SK-N-MC (cell line): Measurements from ENCODE around the gene TRIM29.

Experiments
- DNase-seq: peaks from one replicate; pipeline ENCODE4 v3.0.0-alpha.2; 2011; ENCODE audit warnings: low read depth, low spot score
- H3K27ac ChIP-seq: fragments of 200-600 bp; sonication (generic); 2 replicates; pipeline ENCODE4 v1.5.1; 2016; ENCODE audit warnings: mixed run types
- H3K36me3 ChIP-seq: fragments of 200-600 bp; sonication (generic); 2 replicates; pipeline ENCODE4 v1.6.1; 2017; ENCODE audit warnings: antibody characterized with exemption, low read length, mixed read lengths; ENCODE audit not compliant: insufficient read depth
- H3K4me3 ChIP-seq: fragments of 200-600 bp; sonication (generic); 2 replicates; pipeline ENCODE4 v1.5.1; 2016
- H3K9ac ChIP-seq: fragments of 200-600 bp; sonication (generic); 2 replicates; pipeline ENCODE4 v1.8.0; 2017; ENCODE audit warnings: mixed run types, mixed read lengths; ENCODE audit not compliant: insufficient read length
- H3K9me3 ChIP-seq: fragments of 200-600 bp; sonication (generic); 2 replicates; pipeline ENCODE4 v1.6.1; 2017; ENCODE audit warnings: low read depth, mild to moderate bottlenecking, antibody characterized with exemption, low read length, moderate library complexity, mixed read lengths
- EZH2 ChIP-seq: fragments of 200-600 bp; sonication (generic); IDR thresholded peaks from one replicate; pipeline ENCODE4 v1.6.1; 2017; ENCODE audit warnings: antibody characterized with exemption
- FOXP2 ChIP-seq: optimal IDR thresholded peaks from 2 replicates; pipeline ENCODE3; 2011; ENCODE audit warnings: mild to moderate bottlenecking, moderate library complexity; ENCODE audit not compliant: insufficient read depth; ENCODE audit errors: extremely low read length, control extremely low read depth
- POLR2AphosphoS5 ChIP-seq: IDR thresholded peaks from 2 replicates; pipeline ENCODE4 v1.6.1; 2012; ENCODE audit warnings: mild to moderate bottlenecking, low read depth, low read length, borderline replicate concordance

The TRIM29 gene

DNA sequence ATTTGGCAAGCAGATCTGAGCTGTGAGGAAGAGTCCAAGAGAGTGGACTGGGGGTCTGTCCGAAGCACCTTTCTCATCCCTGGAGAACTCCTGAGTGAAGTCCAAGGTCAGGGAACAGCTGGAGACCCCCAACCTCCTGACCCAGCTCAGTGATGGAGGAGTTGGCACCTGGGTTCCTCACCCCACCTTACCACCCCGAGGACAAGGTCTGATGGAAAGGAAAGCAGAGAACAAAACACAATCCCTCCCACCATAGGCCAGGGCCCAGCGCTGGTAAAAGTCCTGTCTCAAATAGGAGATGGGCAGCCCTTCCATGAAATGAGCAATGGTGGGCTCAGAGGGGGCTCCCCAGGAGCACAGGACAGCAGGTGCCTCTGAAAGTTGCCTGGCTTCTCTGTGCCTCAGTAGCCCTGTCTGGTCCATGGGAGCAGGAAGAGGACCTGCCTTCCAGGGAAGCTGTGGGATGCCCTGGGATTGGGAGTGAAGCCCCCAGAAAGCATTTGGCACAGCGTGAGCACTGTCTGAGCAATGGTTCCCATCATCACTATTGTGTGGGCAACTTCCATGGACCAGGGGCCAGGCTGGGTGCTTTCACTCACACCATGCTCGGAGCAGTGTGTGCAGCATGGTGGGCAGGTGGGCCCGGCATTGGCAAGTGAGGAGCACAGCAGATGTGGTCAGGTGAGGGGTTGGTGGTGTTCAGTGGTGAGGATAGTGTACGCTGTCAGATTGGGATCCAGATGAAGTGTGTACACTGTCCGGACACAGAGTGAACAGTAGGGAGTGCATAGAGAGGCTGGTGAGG, 7.5 kb downstream of the TRIM29 start:
- no peak overlapping the region for H3K4me3 ChIP-seq
- H3K9ac ChIP-seq: no peak overlapping the region
- no peak for TF ChIP-seq POLR2AphosphoS5
- TF ChIP-seq EZH2: no peak
- TF ChIP-seq FOXP2: no peak
- no peaks in the 10 kb centered on the region for H3K36me3 ChIP-seq
- no peak overlapping the region for H3K27ac ChIP-seq
- no peaks in the 10 kb centered on the region for H3K9me3 ChIP-seq
- no peak for DNase-seq

DNA sequence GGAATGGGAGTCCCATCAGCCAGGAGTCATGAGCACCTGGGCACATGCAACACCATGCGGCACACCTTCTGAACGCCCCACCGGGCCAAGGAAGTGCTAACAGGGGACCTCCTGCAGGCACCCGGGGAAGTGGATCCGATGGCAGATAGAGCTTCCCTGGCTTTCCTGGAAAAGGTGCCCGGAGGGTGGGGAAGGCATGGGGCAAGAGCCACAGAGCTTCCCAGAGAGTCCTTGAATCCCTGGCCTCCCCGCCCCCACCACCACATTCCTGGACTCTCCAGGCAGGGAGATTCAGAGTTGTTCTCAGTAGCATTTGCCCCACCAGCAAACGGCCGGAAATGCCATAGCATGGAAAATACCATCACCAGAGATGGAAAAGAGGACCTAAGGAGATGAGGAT, 8.3 kb downstream of the TRIM29 start:
- H3K9ac ChIP-seq: no peak overlapping the region
- no peak for DNase-seq
- no peak for TF ChIP-seq EZH2
- no peak for TF ChIP-seq POLR2AphosphoS5
- TF ChIP-seq FOXP2: no peak
- H3K9me3 ChIP-seq: no peaks in the 10 kb centered on the region
- H3K4me3 ChIP-seq: no peak overlapping the region
- H3K27ac ChIP-seq: no peak overlapping the region
- H3K36me3 ChIP-seq: no peaks in the 10 kb centered on the region

DNA sequence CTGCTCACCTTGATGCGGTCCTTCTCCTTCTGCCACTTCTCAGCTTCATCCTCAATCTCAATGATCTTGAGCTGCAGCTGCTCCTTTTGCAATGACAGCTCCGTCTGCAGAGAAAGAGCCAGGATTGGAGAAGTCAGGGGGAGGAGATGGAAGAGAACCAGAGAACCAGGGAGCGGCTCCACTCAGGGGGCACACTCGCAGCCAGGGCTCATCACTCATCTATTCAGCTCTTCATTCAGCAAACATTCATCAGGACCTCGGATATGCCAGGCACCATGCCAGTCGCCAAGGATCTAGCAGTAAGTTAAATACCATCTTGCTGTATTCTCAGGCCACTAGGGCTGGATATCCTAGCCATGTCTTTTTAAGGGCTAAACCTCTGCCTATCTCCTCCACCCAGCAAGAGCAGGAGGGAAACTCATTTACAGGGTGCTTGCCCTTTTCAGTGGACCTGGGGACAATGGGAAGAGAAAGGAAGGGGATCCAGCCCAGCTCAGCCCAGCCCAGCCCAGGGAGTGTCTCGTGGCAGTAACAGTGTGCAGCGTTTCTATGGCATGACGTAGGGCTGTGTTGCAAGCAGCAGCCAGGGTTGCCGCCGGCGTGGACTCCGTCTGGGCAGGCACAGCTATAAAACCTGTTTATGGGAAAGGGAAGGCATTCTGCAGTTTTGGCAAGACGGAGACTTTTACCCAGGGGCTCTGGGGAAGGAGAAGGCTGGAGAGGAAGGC, 9.4 kb downstream of the TRIM29 start:
- no peaks in the 10 kb centered on the region for H3K9me3 ChIP-seq
- TF ChIP-seq EZH2 (no peak), FOXP2 (no peak), POLR2AphosphoS5 (no peak)
- no peaks in the 10 kb centered on the region for H3K36me3 ChIP-seq
- H3K4me3 ChIP-seq: no peak overlapping the region
- no peak for DNase-seq
- H3K9ac ChIP-seq: no peak overlapping the region
- no peak overlapping the region for H3K27ac ChIP-seq

DNA sequence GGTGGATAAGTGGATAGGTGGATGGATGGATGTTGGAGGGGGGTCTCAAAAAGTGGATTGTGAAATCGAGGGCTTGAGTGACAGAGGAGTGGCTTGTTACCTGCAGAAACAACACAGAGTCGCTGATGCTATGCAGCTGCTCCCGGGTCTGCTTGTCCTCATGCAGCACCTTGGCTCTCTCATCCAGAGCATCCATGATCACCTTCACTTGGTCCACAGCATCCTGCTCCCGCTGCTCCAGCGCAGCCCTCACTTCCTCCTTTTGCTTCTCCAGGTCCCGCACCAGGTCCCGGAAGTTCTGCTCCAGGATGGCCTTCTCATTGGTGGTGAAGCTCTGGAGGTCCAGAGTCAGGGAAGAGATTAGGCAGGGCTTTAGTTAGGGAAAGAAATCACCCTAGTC, 10.7 kb downstream of the TRIM29 start:
- Histone ChIP-seq H3K9ac (no peak overlapping the region), H3K4me3 (no peak overlapping the region), H3K27ac (no peak overlapping the region), H3K9me3 (no peaks in the 10 kb centered on the region), H3K36me3 (no peaks in the 10 kb centered on the region)
- TF ChIP-seq EZH2 (no peak), FOXP2 (no peak), POLR2AphosphoS5 (no peak)
- no peak for DNase-seq

DNA sequence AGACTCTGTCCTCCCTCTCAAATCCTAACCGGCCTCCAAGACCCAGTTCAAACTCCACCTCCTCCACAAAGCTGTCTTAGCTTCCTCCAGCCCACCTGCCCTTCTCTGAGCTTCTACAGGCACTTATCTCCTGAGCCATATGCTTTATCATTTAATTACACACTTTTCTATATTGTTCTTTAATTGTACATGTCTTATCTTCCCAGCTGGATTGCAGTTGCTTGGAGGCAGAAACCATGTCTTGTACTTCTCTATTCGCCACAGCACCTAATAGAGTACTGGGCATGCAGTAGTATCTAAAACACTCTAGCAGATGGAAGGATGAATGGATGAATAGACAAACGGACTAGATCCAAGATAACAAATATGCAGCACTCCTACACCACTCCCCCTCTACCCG, 11.3 kb downstream of the TRIM29 start:
- TF ChIP-seq POLR2AphosphoS5: no peak
- TF ChIP-seq FOXP2: no peak
- TF ChIP-seq EZH2: no peak
- Histone ChIP-seq H3K9me3 (no peaks in the 10 kb centered on the region), H3K4me3 (no peak overlapping the region), H3K27ac (no peak overlapping the region), H3K9ac (no peak overlapping the region), H3K36me3 (no peaks in the 10 kb centered on the region)
- DNase-seq: no peak

DNA sequence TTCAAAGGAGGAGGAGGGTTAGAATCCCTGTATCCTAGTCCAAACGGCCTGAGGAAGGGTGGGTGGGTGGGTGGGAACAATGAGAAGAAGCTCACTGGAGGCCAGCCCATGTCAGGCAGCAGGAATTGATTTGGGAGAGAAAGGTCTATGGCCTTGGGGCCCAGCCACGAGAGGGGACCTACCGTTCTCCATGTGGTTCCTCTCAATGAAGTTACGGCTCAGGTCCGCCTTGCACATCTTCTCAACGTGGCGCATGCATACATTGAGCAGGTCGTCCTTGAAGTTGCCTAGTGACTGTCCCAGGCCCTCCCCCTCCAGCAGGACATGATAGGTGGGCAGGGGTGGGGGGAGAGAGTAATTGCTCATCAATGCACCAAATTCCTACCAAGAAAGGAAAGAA, 12.4 kb downstream of the TRIM29 start:
- Histone ChIP-seq H3K9me3 (no peaks in the 10 kb centered on the region), H3K27ac (no peak overlapping the region), H3K4me3 (no peak overlapping the region), H3K36me3 (no peaks in the 10 kb centered on the region), H3K9ac (no peak overlapping the region)
- DNase-seq: no peak
- TF ChIP-seq EZH2: no peak
- no peak for TF ChIP-seq FOXP2

DNA sequence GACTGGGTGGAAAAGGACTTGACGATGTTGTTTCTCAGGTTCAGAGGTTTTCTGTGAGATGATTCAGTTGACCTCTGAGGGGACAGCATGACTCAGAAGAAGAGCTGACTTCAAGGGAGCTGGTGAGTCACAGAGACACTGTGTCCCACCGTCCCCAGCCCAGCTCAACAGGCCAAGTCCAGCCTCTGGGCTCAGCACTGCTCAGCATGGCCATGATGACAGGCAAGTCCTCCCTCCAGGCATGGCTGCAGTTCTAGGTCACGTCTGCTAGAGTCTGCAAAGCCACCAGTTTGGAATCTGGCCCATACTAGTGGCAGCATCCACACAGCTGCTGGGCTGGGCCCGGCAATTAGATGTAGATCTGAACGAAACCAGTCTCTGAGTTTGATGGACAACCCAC, 12.9 kb downstream of the TRIM29 start:
- H3K4me3 ChIP-seq: no peak overlapping the region
- H3K36me3 ChIP-seq: no peaks in the 10 kb centered on the region
- H3K9me3 ChIP-seq: no peaks in the 10 kb centered on the region
- no peak for TF ChIP-seq POLR2AphosphoS5
- TF ChIP-seq FOXP2: no peak
- no peak for TF ChIP-seq EZH2
- H3K27ac ChIP-seq: no peak overlapping the region
- no peak for DNase-seq
- no peak overlapping the region for H3K9ac ChIP-seq

DNA sequence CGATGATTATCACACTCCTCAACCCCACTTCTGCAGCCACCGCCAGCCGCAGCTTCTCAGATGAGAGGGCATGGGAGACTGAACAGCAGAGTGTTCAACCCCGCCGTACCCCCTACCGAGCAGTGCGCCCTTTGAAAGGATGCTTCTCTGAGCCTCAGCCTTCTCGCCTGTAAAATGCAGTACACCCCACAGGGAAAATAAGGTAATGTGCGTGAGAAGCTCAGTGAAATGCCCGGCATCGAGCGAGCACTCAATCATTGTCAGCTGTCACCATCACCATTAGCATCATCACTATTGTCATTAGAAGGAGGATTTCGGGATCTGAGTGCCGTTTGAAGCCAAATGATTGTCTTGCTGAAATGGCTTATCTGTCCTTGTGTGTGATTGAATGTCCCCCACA, 13.6 kb downstream of the TRIM29 start:
- H3K4me3 ChIP-seq: no peak overlapping the region
- no peak overlapping the region for H3K9ac ChIP-seq
- DNase-seq: no peak
- H3K27ac ChIP-seq: no peak overlapping the region
- TF ChIP-seq EZH2: no peak
- no peak for TF ChIP-seq FOXP2
- no peak for TF ChIP-seq POLR2AphosphoS5
- no peaks in the 10 kb centered on the region for H3K9me3 ChIP-seq
- no peaks in the 10 kb centered on the region for H3K36me3 ChIP-seq

DNA sequence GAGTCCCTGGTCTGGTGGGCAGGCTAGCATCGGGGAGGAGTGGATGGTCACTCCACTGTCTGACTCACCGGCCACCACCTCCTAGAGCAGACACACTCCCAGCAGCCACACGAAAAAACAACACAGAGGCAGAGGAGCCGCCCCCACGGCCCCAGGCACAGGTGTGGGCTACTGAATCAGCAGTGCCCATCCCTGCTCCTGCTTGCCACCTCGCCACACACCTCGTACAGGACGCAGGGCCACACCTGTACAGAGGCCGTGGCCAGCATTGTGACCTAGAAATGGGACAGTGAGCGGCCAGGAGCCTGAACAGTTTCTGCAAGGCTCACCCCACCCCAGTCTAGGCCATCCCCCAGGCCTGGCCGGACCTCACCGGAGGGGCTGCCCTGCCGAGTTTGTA, 14.0 kb downstream of the TRIM29 start:
- Histone ChIP-seq H3K9me3 (no peaks in the 10 kb centered on the region), H3K36me3 (no peaks in the 10 kb centered on the region), H3K9ac (no peak overlapping the region), H3K4me3 (no peak overlapping the region), H3K27ac (no peak overlapping the region)
- no peak for TF ChIP-seq POLR2AphosphoS5
- no peak for TF ChIP-seq EZH2
- no peak for TF ChIP-seq FOXP2
- DNase-seq: no peak
